NB4 (cell line): ENCODE results near the gene C16orf96.

ENCODE experiments used
- POLR2A ChIP-seq: IDR thresholded peaks from 2 replicates; pipeline ENCODE4 v1.6.1; 2011; ENCODE audit warnings: mild to moderate bottlenecking; ENCODE audit not compliant: insufficient read length; ENCODE audit errors: extremely low read depth
- TF ChIP-seq, protein P1 (sequence below): IDR thresholded peaks from one replicate; pipeline ENCODE4 v1.5.1; 2012; ENCODE audit warnings: low read depth, low read length

DNA sequence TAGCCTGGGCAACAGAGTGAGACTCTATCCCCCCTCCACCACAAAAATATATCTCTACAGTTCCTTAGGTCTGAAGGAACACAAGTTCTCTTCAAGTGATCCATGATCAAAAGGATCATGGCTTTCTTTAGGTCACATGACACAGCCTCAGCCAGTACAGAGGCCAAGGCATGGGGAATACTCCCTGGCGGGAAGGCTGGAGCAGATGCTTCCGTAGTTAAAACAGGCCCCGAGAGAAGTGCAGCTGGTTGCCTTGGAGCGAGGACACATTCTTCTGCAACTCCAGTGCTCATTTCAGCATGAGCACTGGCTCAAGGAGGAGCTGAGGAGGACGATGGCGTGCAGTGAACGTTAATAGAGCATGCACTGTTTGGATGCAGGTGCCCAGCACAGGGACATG lies 31.1 kb upstream of the C16orf96 start:
- TF ChIP-seq, protein P1, sequence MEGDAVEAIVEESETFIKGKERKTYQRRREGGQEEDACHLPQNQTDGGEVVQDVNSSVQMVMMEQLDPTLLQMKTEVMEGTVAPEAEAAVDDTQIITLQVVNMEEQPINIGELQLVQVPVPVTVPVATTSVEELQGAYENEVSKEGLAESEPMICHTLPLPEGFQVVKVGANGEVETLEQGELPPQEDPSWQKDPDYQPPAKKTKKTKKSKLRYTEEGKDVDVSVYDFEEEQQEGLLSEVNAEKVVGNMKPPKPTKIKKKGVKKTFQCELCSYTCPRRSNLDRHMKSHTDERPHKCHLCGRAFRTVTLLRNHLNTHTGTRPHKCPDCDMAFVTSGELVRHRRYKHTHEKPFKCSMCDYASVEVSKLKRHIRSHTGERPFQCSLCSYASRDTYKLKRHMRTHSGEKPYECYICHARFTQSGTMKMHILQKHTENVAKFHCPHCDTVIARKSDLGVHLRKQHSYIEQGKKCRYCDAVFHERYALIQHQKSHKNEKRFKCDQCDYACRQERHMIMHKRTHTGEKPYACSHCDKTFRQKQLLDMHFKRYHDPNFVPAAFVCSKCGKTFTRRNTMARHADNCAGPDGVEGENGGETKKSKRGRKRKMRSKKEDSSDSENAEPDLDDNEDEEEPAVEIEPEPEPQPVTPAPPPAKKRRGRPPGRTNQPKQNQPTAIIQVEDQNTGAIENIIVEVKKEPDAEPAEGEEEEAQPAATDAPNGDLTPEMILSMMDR = no peak
- TF ChIP-seq POLR2A = no peak
